Kidney (tissue), 14 donors: ENCODE measurements around the gene PIAS2. TPM values are rescaled to one million over a fixed set of nuclear protein-coding genes. Genes with fewer than 3 reads are reported as not detected.

ENCODE experiments used
- DNase-seq, 5 donors: peaks; one replicate each; pipeline ENCODE4 v3.0.0-alpha.2; 2013 to 2020
- FAIRE-seq: peaks from 2 replicates; lab custom pipeline; 2012; peaks lifted over from hg19 to GRCh38; lab: Jason Lieb, UNC
- H3K27ac ChIP-seq, 2 donors: one replicate each; pipeline ENCODE4 v1.7.0; 2013; ENCODE audit warnings: low read depth in 2 of 2, low read length in 2 of 2, inconsistent platforms in 1 of 2
- H3K27me3 ChIP-seq: one replicate; pipeline ENCODE4 v1.7.1; 2013; ENCODE audit warnings: low read length, inconsistent platforms; ENCODE audit not compliant: control insufficient read depth, insufficient read depth
- H3K36me3 ChIP-seq, 3 donors: one replicate each; pipeline versions ENCODE4 v1.7.0 to v1.7.1; 2013; ENCODE audit warnings: low read length in 3 of 3, control low read depth in 1 of 3, inconsistent platforms in 1 of 3; ENCODE audit not compliant: insufficient read depth in 3 of 3, control insufficient read depth in 2 of 3
- H3K4me1 ChIP-seq, 3 donors: one replicate each; pipeline versions ENCODE4 v1.7.0 to v1.7.1; 2013; ENCODE audit warnings: low read length in 3 of 3, inconsistent platforms in 1 of 3, low read depth in 1 of 3; ENCODE audit not compliant: control insufficient read depth in 2 of 3, insufficient read depth in 2 of 3
- H3K4me3 ChIP-seq, 3 donors: one replicate each; pipeline versions ENCODE4 v1.7.0 to v1.8.1; 2013; ENCODE audit warnings: low read length in 3 of 3, control low read depth in 1 of 3, inconsistent platforms in 1 of 3
- H3K9ac ChIP-seq, 3 donors: one replicate each; pipeline versions ENCODE4 v1.7.0 to v1.7.1; 2013; ENCODE audit warnings: low read length in 3 of 3, control low read depth in 1 of 3, inconsistent platforms in 1 of 3
- H3K9me3 ChIP-seq, 3 donors: one replicate each; pipeline versions ENCODE4 v1.7.0 to v1.7.1; 2013; ENCODE audit warnings: low read length in 3 of 3, control low read depth in 1 of 3, inconsistent platforms in 1 of 3; ENCODE audit not compliant: control insufficient read depth in 2 of 3, insufficient read depth in 1 of 3
- intact Hi-C: fragments of 100-400 bp; cut with DNase I; formaldehyde crosslinking; loops from one replicate; pipeline ENCODE4 v1.11.1; 2022
- polyA plus RNA-seq: library from polyadenylated mRNA; stranded (reverse); fragments of 350-450 nt; fragmentation: Illumina TruSeq; extraction: RNeasy Lipid Tissue Mini Kit (QIAGEN cat#74804); gene quantifications from one replicate; pipeline ENCODE4 v1.2.3, GENCODE V29; 2014; ENCODE audit warnings: low read depth, low replicate concordance; ENCODE audit not compliant: insufficient read depth
- total RNA-seq: library from RNA; stranded (reverse); fragmentation: NEBNext Ultra II Directional; extraction: Animal tissue kit (Norgen Biotek cat#: 25700); gene quantifications from one replicate; pipeline ENCODE4 v1.2.1, GENCODE V29; 2021
- TF ChIP-seq, protein P1 (sequence below): IDR thresholded peaks from 3 replicates; pipeline ENCODE4 v1.5.1; 2012; ENCODE audit warnings: mild to moderate bottlenecking, moderate library complexity, borderline replicate concordance; ENCODE audit not compliant: insufficient read depth; ENCODE audit errors: extremely low read depth
- donor health status: control.
- donor health status: control.
- donor health status: control.
- donor health status: control.
- donor health status: control.
- donor health status: DM: yes; HTN: yes; CAD: no.
- donor health status: Normal renal cell carcinoma (clear cell type).

PIAS2 gene
- total and polyA plus RNA-seq, 2 donors from 2014 or later = 9.9 to 41.2 TPM

GRCh38 chr18:46939337-46939963 is 22.1 kb upstream of the PIAS2 start:
- no peaks in the 10 kb centered on the region for H3K9me3 ChIP-seq
- TF ChIP-seq, protein P1, sequence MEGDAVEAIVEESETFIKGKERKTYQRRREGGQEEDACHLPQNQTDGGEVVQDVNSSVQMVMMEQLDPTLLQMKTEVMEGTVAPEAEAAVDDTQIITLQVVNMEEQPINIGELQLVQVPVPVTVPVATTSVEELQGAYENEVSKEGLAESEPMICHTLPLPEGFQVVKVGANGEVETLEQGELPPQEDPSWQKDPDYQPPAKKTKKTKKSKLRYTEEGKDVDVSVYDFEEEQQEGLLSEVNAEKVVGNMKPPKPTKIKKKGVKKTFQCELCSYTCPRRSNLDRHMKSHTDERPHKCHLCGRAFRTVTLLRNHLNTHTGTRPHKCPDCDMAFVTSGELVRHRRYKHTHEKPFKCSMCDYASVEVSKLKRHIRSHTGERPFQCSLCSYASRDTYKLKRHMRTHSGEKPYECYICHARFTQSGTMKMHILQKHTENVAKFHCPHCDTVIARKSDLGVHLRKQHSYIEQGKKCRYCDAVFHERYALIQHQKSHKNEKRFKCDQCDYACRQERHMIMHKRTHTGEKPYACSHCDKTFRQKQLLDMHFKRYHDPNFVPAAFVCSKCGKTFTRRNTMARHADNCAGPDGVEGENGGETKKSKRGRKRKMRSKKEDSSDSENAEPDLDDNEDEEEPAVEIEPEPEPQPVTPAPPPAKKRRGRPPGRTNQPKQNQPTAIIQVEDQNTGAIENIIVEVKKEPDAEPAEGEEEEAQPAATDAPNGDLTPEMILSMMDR = no peak
- no peaks in the 10 kb centered on the region for H3K36me3 ChIP-seq
- DNase-seq (no peak), FAIRE-seq (no peak)
- intact Hi-C loops = no loop called here
- peaks cover 0 to 4% (median 0%) of the 10 kb centered on the region in 3 donors for H3K4me1 ChIP-seq
- H3K27me3 ChIP-seq = no peaks in the 10 kb centered on the region
- H3K4me3 ChIP-seq = no peak overlapping the region
- no peak overlapping the region for H3K9ac ChIP-seq
- H3K27ac ChIP-seq = no peak overlapping the region

DNA sequence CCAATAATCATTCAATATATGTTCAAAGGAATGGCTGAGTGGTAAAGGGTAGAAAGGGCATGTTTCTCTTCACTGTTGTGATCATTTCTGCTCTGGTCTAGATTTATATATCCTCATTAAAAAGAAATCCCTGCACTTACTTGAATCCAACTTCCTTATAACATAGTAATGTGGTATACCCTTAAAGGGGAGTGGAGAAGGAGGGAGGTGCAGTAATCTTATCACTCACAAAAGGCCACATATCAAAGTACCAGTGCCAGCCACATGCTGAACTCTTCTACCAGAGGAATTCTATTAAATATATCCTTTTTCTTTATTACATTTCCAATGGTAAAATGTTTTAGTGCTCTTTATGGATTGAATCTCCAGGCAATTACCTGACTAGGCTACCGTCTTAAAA is 3.3 kb upstream of the PIAS2 start:
- DNase-seq = no peak
- no peaks in the 10 kb centered on the region for H3K27me3 ChIP-seq
- H3K27ac ChIP-seq = no peak overlapping the region
- intact Hi-C loops = no loop called here
- no peaks in the 10 kb centered on the region for H3K36me3 ChIP-seq
- H3K4me1 ChIP-seq = peaks cover 0 to 8% (median 0%) of the 10 kb centered on the region in 3 donors
- H3K4me3 ChIP-seq = no peak overlapping the region
- FAIRE-seq = no peak
- TF ChIP-seq, protein P1 = no peak
- H3K9ac ChIP-seq = no peak overlapping the region
- no peaks in the 10 kb centered on the region for H3K9me3 ChIP-seq

- Histone ChIP-seq H3K4me1 (peaks cover 0 to 9% (median 4%) of the 10 kb centered on the region in 3 donors), H3K9ac (no peak overlapping the region), H3K4me3 (no peak overlapping the region), H3K27ac (no peak overlapping the region), H3K36me3 (no peaks in the 10 kb centered on the region), H3K27me3 (no peaks in the 10 kb centered on the region), H3K9me3 (no peaks in the 10 kb centered on the region)
- FAIRE-seq = no peak
- TF ChIP-seq, protein P1 = no peak
- intact Hi-C loops = no loop called here
- DNase-seq = no peak
Observed at GRCh38 chr18:46920067-46920466, 2.8 kb upstream of the PIAS2 start.
